ENCODE measurements around the gene SPNS2.

The SPNS2 gene

DNA sequence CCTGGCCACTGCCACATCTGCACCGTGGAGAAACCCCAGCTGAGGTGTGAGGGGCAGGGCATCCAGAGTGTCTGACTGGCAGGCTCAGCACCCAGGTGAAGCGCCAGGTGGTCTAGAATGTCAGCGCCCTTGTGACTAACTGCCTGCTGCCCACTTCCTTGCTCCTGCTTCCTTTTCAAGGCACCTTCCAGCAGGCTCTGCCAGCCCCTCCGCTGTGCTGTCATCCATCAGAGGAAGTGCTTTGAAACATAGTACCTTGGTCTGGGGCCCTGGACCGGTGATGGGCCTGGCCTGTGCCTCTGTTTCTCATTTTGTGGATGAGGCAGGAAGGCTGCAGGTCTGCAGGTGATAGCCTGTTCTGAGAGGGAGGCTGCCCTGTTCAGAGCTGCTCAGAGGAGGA is 5.5 kb downstream of the SPNS2 start:
- DNase-seq: no peak

DNA sequence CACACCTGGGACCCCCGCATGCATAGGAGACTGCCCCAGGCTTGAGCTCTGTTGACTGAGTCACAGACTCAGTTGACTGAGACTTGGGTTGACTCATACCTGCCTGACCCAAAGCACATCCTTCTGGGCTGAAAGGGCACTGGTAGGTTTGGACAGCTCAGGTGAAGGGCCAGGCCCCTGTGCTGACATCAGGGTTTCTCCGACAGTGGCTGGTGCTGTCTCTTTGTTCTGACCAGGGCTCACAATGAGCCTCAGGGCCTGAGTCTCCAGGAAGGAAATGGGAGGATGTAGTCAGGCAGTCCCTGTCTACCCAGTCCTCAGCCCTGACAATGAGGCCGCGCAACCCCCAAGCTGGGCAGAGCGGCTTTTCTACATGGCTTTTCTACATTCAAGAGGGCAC is 6.5 kb downstream of the SPNS2 start:
- no peak for DNase-seq

DNA sequence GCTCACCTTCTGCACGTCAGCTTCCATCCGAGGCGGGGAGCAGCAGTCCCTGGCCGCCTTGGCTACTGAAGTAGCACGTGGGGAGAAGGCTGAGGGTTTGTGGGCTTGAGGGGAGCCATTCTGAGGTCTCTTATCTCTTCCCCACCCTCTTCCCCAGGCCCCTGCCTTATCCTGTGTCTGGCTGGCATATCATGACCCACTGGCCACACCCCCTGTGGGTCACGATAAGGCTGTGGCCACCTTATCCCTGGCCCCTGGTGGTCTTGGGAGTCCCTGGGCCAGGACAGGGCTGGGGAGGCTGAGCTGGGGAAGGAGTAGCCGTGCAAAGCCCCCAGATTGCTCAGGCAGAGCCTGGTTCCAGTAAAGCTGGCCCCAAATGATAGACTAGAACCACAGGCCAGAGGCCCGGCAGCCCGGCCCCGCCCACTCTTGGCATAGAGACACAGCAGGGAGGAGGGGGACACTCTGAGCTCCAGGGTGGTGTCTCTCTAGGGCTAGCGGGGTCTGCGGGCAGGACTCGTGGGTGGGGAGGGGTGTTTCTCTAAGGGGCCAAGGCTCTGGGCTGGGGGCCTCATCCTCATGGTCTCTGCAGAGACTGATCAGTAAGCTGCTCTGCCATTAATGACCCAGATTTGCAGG is 7.6 kb downstream of the SPNS2 start:
- DNase-seq: no peak

DNA sequence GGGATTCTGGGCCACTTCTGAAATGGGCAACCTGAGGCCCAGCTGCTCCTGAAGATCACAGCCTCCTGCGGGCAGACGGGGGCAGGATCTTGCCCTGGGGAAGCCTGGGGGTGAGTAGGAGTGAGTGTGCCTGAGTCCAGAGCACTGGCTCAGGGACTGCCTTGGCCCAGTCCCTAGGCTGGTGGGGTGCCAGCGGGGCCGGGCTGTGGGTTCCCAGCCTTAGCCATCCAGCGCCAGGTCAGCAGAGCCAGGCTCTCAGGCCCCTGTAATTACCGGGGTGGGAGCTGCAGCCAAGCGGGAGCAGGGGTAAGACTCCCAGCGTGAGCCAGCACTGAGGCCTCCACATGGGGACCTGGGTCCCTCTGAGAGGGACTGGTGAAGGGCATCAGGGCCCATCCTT is 8.2 kb downstream of the SPNS2 start:
- DNase-seq: no peak

DNA sequence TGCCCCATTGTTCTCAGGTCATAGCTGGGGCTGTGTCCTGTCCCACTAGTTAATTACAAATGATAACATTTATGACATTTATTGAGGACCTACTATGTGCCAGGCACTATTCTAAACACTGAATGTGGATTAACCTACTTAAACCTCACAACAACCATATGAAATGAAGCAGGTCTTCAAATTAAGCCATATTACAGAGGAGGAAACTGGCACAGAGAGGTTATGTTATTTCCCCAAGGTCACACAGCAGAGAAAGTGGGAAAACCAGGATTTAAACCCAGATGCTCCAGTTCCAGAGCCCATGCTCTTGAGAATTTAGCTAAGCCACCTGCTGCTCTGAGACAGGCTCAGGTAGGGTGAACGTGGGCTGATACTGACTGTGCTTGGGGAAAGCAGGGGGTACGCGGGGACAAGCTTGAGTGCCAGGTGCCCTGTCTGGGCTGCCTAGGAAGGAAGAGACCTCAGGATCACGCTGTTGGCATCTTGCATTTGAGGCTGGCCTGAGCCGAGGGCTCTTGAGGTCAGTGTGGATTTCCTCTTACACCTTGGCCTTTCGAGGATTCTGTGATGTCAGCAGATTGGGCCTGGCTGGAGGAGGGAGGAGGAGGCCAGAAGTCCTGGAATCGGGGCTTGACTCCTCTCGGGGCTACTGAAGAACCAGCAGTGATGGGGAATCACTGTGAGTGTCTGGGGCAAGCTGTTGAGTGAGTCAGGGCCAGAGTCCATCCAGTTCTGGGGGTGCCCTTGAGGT is 8.9 kb downstream of the SPNS2 start:
- DNase-seq: no peak

DNA sequence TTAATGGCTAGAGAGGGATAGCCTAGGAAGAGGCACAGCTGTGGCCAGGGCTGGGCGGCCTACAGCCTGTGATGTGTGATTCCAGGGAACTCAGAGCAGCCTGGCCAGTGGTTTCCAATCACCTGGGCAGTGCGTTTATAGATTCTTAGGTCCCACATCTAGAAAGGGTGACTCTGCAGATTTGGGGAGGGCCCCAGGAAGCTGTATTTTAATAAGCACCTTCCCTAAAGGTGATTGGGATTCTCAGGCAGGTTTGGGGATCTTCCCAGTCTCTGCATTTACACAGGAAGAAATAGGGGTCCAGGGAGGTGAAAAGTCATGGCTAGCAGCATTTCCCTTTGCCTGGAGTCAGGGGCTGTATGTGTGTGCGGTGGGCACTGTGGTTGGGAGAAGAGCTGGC is 9.5 kb downstream of the SPNS2 start:
- no peak for DNase-seq

DNA sequence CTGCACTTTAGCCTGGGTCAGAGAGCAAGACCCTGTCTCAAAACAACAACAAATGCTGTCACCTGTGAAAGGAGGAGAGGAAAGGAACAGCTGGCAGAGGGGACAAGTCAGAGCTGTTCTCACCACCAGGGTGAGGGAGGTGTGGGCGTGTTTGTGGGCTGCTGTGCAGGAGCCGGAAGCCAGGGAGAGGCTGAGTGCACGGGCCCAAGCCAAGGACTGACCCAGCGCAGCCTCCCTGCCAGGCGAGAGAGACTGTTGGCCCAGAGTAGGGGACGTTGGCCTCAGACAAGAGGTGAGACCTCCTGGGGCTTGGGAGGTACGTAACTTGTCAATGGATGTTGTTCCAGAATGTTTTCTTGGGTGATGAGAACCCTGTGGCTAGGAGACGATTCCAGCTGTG is 10.7 kb downstream of the SPNS2 start:
- DNase-seq: no peak

DNA sequence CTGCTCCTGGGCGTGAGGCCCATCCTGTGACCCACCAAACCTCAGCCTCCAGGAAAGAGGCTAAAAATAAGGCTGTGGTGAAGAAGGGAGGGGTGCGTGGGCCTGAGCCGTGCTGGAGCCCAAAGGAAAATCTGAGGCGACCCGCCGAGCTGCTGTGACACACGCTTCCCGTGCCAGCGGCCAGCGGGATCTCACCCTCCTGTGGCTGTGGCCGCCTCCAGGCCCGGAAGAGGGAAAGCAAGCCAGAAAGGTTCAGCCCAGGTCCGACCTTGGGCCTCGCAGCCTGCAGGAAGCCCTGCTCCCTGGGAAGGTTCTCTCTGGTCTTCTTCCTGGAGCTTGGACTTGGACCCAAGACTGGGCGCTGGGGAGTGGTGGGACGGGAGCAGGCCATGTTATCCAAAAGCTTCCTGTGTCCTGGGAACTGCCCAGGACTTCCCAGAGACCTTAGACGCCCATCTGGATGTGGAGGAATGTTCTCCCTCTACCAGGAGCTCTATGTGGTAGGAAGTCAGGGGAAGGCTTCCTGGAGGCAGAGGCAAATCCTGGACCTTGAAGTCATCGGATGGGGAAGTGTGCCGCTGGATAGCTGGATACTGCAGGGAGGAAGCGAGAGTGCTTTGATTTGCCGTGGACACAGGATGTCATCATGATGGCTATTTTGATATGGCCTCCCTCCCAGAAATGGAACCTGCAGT is 11.4 kb downstream of the SPNS2 start:
- DNase-seq: no peak

DNA sequence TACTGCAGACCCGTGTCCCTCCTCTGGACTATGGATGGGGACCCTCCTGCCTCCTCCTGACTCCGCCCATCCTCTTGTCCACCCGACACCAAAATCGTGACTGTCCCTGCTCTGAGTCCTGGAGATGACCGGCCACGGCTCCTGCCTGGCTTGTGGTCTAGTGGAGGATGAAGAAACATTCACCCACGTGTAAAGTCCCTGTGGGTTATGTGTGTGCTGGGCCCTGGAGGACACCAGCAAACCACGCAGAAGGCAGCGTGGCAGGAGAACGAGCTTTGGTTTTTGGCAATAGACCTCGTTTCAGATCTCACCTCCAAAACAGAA is 11.9 kb downstream of the SPNS2 start:
- no peak for DNase-seq

DNA sequence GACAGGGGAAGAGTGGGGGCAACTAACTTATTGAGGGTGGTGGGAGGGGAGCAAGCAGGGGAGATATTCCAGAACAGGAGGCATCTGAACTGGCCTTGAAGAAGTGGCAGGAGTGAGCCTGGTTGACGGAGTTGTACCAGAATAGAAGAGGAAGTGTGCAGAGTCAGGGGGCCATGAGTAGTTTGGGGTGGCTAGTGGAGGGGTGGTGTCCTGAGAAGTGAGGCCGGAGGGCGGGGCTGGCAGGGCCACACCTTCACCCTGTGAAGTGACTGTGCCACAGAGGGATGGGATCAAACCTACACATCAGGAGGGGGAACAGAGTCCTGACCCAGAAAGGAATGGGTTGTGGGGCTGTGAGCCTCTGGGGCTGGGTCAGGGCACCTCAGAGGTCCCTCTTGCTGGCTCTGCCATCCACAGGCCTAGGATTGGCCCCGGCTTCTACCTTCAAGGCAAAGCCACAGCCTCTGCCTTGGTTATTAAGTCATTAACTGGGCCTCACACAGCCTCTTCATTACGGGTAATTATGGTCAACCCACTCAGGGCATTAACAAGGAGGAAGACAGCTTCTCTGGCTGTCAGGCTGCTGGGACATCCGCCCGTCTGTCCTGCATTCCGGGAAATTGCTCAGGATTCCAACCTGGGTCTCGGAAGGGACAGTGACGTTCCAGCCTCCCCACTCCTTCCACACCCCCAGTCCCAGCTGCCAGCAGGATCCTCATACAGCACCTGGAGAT is 12.7 kb downstream of the SPNS2 start:
- DNase-seq: no peak

DNA sequence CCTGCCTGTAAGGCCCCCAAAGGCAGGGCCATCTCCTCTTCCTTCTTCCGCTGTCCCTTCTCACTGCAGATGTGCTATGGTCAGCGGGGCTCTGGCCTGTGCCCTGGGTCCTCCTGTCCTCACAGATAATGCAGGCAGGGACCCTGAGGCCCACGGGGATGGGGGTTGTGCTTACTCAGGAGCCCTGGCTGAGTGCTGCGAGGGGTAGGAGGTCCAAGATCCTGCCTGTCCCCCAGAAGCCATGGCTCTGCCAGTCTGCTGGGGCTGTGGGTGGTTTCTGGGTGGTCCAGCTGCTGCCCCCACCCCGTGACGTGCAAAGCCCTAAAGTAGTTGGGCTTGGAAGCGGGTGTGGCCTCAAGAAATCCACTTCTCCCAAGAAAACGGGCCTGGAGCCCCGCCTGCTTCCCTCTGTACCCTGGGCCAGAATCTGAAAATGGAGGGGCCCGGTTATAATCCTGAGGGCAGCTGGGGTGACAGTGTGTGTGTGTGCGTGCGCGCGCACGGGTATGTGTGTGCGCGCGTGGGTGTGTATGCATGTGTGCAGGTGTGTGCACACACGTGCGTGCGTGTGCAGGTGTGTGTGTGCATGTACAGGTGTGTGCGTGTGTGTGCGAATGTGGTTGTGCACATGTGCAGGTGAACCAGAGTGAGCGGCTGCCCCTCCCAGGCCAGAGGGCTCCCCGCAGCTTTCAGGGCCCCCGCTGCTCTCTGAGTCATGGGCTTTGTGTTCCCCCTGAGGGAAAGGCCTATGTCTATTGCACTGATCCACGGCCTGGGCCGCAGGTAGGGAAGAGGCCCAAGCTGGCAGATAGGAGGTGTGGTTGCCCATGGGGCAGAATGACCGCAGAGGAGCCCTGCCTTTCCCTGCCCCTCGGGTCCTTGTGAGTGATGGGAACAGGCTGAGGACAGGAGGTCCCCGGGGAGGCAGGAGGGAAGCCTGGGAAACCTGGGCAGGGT is 13.8 kb downstream of the SPNS2 start:
- DNase-seq: no peak

DNA sequence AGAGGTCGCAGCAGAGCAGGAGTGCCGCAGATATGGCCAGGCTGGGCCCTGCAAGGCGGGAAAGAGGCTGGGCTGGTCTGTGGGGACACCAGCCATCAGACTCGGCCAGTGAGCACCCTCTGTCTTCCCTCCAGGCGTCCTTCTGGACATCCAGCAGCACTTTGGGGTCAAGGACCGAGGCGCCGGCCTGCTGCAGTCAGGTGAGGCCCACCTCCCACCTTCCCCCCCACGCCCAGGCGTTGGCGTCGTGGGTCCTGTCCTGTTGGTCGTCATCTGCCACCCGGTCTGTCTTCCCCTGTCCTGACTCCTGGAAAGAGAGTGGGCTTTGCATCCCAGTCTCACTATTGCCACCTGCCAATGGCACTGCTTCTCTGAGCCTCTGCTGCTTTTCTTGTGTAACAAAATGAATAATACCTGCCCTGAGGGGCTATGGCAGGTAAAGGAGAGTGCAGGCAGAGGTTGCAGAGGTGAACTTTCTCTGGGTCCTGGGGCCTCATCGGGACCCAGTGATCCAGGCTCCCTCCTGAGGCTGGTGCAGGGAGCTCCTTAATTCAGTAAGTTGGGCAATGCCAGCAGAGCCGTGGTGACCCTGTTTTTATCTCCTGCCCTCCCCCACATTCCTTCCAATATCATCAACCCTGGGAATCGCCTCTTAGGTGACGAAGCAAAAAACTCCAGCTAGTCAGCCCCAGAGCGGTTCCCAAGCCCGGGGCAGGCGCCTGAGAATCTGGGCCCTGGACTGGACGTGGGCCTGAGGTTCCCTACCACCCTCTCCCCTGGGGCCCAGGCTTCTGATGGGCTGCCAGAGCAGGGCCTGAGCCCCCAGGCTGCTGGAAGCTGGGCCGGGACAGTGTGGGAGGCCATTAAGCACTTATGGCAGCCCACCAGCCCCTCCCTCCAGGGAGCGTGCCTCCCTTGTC is 14.7 kb downstream of the SPNS2 start:
- no peak for DNase-seq

DNA sequence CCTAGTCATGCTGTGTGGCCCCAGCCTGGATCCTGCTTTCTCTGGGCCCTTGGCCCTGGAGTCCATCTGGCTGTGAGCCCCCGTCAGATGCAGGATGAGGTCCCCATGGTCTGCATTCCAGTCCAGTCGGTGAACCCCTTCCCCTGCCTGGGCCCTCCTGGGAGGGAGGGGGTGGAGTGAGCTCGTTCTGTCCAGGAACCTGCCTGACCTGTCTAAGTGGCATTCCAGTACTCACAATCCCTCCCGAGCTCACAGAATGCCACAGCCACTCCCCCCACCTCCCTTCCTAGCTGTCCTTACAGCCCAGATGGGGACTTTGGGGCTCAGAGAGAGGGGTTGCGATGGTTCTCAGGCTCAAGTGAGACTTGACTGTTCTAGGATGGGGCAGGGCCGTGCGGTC is 15.5 kb downstream of the SPNS2 start:
- no peak for DNase-seq

DNA sequence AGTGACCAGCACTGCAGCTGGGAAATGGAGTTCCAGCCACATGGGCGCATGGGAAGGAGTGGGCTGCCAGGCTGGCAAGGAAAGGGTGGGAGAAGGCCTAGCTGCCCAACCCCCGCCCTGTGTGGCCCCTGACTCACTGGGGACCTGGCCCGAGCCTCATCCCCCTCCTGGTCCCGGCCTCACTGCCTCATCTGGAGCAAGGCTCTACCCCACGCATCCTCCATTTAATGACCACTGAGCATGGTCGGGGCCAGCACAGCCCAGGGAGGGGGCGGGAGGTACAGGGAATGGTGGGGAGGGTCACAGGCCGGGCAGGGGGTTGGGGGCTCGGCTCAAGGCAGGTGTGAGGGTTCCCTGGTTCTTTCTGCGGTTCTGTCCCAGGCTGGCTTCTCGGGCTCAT is 16.1 kb downstream of the SPNS2 start:
- DNase-seq: no peak

DNA sequence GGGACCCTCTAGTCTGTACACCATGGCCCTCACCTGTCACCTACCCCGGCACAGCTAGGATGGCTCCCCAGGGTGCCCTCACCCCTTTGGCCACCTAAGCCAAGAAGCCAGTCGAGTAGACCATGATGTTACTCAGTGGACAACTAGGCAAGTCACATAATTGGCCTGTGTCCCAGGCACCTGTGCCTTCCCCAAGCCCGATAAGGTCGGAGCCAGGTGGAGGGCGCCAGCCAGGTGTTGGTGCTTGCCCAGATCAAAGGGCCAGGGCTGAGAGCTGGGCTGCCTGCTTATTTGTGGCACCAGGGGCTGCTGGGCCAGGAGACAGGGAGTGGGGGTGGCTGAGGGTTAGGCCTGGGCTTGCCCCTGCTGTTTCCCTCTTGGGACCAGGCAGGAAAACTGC is 16.8 kb downstream of the SPNS2 start:
- DNase-seq: no peak

DNA sequence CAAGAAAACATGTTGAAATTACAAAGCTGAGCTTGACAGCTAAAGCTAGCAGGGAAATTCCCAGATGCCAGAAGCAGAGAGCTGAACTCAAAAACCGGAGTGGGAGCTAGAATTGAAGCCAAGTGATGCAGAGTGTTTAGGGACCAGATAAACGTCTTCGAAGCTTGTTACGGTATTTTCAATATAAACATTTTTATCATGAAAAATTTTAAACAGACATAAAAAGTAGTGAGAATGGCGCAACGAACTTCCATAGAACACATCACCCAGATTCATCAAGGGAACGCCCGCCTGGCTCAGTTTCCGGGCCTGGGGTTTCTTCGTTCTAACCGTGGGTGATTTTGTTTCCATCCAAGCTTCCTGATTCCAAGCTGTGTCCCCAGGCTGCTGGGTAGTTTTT is 18.1 kb downstream of the SPNS2 start:
- DNase-seq: no peak

DNA sequence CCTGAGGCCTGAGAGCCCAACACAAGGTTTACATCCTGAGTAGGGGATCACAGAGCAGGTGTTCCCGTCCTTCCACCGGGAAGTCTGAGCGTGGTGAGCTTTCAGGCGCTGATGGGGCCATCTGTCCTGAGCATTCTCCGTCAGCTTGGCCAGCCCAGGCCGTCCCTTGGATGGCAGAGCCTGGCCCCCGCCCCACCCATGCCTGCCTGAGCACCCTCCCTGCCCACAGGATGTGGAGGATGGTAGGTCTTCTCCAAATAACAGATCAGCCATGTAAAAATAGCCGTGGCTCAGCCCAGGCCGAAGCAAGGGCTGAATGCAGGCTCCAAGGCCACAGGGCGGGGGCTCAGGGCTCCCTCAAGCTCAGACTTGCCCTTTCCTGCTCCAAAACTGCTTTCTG is 20.2 kb downstream of the SPNS2 start:
- DNase-seq: no peak

DNA sequence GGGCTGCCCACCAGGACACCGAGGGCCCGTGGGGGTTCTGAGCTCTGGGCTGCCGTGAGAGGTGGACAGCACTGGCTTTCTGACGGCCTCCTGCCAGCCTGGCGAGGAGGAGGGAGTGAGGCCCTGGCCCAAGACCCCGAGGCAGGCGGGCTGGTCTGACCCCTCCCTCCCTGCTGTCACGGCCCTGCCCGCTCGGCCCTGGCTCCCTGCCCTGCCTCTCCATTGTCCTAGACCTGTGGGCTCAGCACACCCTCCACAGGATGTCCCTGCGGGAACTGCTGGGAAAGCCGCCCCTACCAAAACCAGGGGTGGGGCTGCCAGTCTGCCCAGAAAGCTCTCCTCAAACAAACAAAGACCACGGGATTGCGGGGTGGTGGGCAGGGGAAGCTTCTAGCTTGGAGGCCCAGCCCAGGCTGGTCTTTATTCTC is 20.7 kb downstream of the SPNS2 start:
- no peak for DNase-seq

DNA sequence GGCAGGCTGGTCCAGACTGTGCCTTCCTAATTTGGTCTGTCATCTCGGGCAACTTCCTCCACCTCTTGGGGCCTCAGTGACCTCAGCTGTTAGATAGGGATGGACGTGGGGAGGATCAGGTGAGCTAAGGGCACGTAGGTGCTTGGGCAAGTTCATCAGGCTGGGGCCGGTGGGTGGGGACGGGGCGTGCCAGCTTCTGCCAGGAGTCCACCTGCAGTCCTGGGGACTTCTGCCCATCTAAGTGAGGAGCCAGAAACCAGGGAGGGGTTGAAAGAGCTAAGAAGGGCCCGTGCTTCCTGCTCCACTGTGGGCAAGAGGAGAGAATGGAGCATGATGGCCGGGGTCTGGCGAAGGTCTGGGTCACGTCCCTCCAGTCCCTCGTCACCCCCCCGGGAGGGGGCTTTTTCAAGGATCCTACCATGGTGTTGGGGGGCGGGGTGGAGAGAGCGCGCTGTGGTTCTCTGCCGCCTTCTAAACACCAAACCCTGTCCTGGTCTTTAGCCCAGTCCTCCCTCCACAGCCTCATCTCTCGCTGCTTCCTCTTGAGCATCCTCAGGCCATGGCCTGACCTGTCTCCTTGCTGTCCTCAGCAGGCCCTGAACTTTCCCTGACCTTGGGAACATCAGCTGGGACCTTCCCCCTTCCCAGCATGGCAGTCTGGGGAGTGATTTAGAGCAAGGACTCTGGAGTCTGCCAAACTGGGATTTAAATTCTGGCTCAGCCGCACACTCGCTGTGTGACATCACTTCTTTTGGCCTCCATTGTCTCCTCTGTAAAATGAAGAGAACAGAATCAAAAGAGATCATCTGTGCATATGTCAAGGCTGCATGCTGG is 21.6 kb downstream of the SPNS2 start:
- no peak for DNase-seq

DNA sequence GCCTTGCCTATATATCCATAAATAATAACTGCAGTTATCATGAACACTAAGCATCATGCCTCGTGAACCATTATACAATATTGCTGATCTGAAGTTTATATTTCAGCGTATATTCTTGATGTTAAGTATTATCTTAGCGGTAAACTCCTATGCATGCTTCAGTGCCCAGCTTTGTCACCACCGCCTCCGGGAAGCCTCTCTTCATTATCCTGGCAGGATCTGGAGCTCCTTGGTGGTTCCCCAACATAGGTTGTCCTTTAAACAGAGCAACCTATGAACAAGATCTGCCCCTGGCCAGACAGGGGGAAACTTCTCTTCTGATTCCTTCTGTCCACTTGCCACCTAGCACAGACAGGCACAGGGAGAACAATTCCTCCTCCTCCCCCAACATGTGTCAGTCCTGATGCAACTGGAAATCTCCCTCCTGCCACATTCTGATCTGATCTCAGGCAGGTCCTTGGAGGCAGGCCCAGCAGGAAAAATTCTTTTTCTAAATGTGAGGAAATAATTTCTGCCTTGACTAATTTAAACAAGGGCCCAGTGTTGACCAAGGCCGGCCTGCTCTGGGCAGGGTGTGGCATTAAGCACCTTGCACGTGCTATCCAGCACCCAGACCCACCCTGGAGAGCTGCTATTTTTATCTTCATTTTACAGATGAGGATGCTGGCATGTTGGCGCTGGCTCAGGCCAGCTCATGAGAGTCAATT is 22.4 kb downstream of the SPNS2 start:
- no peak for DNase-seq

All from activated CD4-positive, alpha-beta T cell treated with anti-CD3 and anti-CD28 coated beads for 1 hour (primary cell).